ENCODE results near the gene SMIM10L2A. TPM values are rescaled to one million over a fixed set of nuclear protein-coding genes. Genes with fewer than 3 reads are reported as not detected.
"Not testable (repeated sequence)": the region's sequence is repeated elsewhere in the genome, so short reads cannot be mapped to it uniquely, and the experiment has no call there.

SMIM10L2A gene
- total RNA-seq, 1 donor from 2014 or later: 1.4 TPM

- not testable (repeated sequence) for DNase-seq
These were observed 1.6 kb downstream of the SMIM10L2A start for GRCh38 chrX:135423173-135423864.

DNA sequence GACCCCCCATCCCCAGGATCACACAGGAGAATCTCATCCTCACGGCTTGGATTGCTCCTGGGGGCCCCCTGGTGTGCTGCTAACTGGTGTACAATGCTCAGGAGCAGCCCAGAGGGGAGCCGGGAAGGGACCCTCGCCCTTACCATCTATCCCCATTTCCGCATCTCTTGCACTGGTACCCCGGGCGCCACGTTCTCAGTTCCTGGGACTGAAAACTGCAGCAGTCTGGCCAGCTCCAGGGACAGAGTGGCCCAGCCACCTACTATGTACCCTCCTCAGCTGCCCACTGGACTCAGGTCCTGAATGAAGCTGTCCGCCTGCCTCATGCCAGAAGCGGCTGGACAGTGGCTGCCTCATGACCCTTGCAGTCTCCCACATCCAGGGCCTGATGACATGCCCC, 2.7 kb downstream of the SMIM10L2A start:
- DNase-seq: no peak

GRCh38 chrX:135425026-135425965, 3.6 kb downstream of the SMIM10L2A start:
- no peak for DNase-seq

DNA sequence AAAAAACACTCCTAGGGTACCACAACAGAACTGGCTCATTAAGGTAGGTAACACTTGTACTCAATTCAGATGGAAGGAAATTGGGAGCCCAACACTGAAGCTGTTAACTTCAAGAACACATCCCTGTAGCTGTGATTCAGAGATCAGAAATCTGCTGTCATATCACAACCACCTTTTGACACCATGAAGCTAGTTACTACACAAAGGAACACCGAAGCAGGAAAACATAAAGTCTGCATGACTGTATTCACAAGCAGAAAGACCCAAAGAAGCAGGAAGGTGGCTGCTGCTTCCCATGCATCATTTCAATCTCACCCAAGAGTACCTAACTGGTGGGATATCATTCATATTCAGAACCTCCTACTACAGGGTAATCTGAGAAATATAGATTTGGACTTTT, 7.7 kb downstream of the SMIM10L2A start:
- DNase-seq: no peak

DNA sequence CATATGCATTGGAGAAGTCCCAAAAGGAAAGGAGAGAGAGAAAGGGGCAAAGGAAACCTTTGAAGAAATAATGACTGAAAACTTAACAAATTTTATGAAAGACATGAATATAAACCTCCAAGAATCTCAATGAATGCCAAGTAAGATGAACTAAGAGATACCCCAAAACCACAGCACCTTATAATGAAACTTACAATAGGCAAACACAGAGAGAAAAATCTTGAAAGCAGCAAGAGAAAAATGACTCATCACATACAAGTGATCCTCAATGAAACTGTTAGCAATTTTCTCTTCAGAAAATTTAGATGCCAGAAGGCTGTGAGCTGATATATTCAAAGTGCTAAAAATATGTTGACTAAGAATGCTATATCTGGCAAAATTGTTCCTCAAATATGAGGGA, 10.1 kb downstream of the SMIM10L2A start:
- DNase-seq: no peak

DNA sequence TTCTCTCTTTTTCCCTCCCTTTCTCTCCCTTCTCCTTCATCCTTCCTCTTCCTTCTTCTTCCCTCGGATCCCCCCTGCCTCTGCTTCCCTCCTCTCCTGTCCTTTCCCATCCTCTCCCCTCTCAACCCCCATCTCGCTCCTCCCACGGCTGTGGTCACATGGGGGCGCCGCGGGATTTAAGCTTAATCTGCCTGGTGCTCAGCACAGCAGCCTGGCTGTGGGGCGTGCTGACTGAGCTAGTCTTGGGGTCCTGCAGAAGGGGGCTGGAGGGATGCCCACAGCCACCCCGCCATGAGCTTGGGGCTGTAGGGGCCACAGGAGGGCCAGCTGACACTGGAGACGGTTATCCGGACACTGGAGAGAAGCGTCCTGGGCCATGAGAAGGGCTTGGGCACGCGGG, 10.7 kb downstream of the SMIM10L2A start:
- no peak for DNase-seq

DNA sequence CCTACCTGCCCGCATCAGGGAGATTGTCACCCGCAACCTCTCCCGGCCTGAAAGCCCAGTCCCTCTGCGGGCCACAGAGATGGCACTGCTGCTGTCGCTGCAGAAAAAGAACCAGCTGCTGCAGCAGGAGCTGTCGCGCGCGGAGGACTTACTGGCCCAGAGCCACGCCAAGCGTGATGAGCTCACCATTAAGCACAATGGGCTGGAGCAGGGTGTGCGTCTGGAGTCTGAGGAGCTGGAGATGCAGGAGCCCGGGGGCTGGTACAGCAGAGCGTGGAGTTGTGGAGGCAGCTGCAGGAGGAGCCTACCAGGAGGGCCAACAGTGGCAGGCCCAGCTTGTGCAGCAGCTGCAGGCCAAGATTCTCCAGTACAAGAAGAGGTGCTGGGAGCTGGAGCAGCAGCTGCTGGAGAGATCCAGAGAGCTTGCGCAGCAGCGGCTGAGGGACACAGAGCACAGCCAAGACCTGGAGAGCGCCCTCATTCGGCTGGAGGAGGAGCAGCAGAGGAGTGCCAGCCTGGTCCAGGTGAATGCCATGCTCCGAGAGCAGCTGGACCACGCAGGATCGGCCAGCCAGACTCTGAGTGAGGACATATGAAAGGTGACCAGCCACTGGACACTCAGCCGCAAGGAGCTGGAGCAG, 11.3 kb downstream of the SMIM10L2A start:
- DNase-seq: peak; percentile 35

DNA sequence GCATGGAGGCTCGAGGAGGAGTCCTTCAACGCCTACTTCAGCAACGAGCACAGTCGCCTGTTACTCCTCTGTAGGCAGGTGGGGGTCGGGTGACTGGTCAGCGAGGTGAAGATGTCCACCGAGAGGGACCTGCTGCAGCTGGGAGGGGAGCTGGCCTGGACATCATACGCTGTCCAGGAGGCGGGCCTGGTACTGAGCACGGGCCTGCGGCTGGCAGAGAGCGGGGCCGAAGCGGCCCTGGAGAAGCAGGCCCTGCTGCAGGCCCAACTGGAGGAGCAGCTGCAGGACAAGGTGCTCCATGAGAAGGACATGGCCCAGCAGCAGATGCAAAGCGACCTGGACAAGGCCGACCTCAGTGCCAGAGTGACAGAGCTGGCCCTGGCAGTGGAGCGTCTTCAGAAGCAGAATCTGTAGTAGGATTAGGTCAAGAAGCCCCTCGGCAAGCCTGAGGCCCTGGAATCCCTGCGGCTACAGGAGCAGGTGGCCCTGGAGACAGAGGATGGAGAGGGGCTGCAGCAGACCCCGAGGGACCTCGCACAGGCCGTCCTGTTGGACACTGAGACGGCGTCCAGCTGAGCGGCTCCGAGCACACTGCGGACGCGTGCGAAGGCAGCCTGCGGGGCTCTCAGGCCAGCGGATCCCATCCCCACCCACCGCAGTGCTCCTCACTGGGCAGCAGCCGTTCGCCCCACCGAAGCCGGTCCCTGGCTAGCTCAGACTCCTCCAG, 11.9 kb downstream of the SMIM10L2A start:
- no peak for DNase-seq

DNA sequence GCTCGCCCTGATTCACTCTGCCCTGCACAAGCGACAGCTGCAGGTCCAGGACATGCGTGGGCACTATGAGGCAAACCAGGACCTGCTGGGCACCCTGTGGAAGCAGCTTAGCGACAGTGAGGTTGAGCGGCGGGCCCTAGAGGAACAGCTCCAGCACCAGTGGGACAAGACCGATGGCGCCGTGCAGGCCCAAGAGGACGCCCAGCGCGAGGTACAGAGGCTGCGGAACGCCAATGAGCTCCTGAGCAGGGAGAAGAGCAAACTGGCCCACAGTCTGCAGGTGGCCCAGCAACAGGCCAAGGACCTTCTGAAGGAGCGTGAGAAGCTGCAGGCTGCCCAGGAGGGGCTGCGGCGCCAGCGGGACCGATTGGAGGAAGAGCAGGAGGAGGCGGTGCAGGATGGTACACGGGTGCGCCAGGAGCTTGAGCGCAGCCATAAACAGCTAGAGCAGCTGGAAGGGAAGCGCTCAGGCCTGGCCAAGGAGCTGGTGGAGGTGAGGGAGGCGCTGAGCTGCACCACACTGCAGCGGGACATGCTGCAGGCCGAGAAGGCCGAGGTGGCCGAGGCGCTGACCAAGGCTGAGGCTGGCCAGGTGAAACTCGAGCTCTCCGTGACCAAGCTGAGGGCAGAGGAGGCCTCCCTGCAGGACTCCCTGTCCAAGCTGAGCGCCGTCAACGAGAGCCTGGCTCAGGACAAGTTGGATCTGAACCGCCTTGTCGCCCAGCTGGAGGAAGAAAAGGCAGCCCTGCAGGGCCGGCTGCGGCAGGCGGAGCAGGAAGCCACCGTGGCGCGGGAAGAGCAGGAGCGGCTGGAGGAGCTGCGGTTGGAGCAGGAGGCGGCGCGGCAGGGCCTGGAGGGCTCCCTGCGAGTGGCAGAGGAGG, 12.8 kb downstream of the SMIM10L2A start:
- DNase-seq: no peak

GRCh38 chrX:135435139-135435922, 13.6 kb downstream of the SMIM10L2A start:
- no peak for DNase-seq

DNA sequence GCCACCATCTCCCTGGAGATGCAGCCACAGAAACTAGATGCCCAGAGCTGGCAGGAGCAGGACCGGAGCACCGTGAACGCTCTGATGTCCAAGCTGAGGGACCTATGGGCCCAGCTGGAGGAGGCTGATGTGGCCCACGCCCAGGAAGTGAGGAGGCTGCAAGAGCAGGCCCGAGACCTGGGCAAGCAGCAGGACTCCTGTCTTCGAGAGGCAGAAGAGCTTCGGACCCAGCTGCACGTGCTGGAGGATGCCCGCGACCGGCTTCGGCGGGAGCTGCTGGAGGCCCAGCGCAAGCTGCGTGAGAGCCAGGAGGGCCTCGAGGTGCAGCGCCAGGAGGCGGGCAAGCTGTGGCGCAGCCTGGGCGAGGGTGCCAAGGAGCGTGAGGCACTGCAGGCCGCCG, 14.2 kb downstream of the SMIM10L2A start:
- DNase-seq: no peak

GRCh38 chrX:135436456-135436855, 14.7 kb downstream of the SMIM10L2A start:
- no peak for DNase-seq

DNA sequence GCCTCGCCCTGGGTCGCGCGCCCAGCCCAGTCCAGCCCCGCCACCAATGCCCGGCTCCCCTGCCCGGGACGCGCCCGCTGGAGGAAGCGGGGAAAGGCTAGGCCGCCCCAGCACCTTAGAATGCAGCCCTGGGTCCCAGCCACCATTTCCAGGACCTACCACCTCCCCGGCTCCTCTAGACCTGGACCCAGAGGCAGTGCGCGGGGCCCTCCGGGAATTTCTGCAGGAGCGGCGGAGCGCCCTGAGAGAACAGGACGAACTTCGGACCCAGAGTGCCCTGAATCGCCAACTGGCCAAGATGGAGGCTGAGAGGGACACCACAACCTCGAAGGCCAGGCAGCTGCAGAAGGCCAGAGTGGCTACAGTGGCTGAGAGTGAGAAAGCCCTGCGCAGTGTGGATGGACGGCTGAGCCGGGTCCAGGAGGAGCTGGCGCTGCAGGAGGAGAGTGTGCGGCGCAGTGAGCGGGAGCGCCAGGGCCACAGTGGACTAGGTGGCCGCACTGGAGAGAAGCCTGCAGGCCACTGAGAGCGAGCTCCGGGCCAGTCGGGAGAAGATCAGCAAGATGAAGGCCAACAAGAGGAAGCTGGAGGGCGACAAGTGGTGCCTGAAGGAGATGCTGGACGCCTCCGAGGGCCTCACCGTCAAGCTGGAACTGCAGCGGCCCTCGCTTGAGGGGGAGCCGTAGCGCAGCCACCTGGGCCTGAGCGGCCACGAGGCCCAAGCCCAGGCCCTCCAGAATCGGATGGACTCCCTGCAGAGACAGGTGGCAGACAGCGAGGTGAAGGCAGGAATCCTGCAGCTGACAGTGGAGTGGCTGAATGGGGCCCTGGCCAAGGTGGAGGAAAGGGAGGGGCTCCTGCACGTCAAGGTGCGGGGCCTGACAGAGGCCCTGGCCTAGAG, 15.5 kb downstream of the SMIM10L2A start:
- DNase-seq: no peak

- no peak for DNase-seq
These were observed 16.4 kb downstream of the SMIM10L2A start for GRCh38 chrX:135437867-135438733.

DNA sequence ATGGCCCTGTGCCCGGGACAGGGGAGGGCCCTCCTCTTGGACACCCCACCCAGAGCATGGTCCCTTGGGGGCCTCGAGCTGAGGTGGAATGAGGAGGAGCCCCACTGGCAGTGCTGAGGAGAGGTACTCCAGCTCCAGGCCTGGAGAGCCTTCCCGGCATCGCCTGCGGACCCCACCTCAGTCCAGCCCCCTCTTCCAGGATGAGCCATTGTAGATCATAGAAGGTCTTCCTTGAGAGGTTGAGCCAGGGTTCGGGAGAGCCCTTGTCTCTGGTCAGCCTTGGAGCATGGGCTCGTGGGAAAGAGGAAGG, 16.9 kb downstream of the SMIM10L2A start:
- no peak for DNase-seq

- DNase-seq: no peak
These were observed 28.1 kb downstream of the SMIM10L2A start for GRCh38 chrX:135449637-135450550.

GRCh38 chrX:135453381-135453780, 31.6 kb downstream of the SMIM10L2A start:
- no peak for DNase-seq

Data from tongue (tissue), 2 donors.